Measurements from ENCODE around the gene LKAAEAR1. TPM values are rescaled to one million over a fixed set of nuclear protein-coding genes. Genes with fewer than 3 reads are reported as not detected.
"Not testable (repeated sequence)": the region's sequence is repeated elsewhere in the genome, so short reads cannot be mapped to it uniquely, and the experiment has no call there.

LKAAEAR1 gene
- total and polyA plus RNA-seq, 8 donors, result 0.22 to 0.24 TPM; not detected in 6

- ATAC-seq (no peak), DNase-seq (no peak), FAIRE-seq (no peak)
- Histone ChIP-seq H3K4me3 (no peak overlapping the region), H3K36me3 (no peaks in the 10 kb centered on the region), H3K9me3 (no peaks in the 10 kb centered on the region), H3K27ac (no peak overlapping the region), H3K27me3 (no peaks in the 10 kb centered on the region), H3K4me1 (no peaks in the 10 kb centered on the region)
- WGBS, 2 donors, result 48 to 71% methylated on average over 9 of the region's 9 CpGs
- TF ChIP-seq, protein P1, sequence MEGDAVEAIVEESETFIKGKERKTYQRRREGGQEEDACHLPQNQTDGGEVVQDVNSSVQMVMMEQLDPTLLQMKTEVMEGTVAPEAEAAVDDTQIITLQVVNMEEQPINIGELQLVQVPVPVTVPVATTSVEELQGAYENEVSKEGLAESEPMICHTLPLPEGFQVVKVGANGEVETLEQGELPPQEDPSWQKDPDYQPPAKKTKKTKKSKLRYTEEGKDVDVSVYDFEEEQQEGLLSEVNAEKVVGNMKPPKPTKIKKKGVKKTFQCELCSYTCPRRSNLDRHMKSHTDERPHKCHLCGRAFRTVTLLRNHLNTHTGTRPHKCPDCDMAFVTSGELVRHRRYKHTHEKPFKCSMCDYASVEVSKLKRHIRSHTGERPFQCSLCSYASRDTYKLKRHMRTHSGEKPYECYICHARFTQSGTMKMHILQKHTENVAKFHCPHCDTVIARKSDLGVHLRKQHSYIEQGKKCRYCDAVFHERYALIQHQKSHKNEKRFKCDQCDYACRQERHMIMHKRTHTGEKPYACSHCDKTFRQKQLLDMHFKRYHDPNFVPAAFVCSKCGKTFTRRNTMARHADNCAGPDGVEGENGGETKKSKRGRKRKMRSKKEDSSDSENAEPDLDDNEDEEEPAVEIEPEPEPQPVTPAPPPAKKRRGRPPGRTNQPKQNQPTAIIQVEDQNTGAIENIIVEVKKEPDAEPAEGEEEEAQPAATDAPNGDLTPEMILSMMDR (IDR thresholded peaks at IDR 0.05), result no peak
- intact Hi-C loops (cut with DNase I), result no loop called here
Measured at GRCh38 chr20:64093013-64093503, 8.9 kb upstream of the LKAAEAR1 start.

GRCh38 chr20:64092258-64093012 lies 8.2 kb upstream of the LKAAEAR1 start:
- Histone ChIP-seq H3K36me3 (no peaks in the 10 kb centered on the region), H3K27me3 (no peaks in the 10 kb centered on the region), H3K27ac (no peak overlapping the region), H3K4me3 (no peak overlapping the region), H3K4me1 (no peaks in the 10 kb centered on the region), H3K9me3 (no peaks in the 10 kb centered on the region)
- DNase-seq (no peak), FAIRE-seq (no peak), ATAC-seq (no peak)
- 39 to 52% methylated on average over 27 of the region's 27 CpGs for WGBS, 2 donors
- TF ChIP-seq, protein P1 (IDR thresholded peaks at IDR 0.05), result no peak
- intact Hi-C loops (cut with DNase I), result no loop called here

DNA sequence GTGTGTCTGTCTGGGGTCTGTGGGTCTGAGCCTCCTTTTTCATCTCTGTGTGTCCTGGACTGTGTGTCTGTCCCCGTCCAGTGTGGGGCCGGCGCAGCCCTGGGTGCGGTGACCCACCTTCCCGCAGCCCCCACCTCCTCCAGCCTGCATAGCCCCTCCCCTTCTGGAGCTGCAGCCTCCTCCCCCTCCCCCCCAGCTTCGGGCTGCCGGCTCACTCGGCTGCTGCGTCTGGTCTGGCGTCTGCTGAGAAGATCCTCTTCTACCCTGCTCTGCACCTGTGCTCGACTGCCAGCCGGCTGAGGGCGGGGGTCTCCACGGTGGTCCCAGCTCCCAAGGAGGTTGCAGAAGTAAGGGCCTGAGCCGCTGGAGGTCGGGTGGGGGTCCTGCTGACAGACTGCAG lies 7.6 kb upstream of the LKAAEAR1 start:
- Histone ChIP-seq H3K27me3 (no peaks in the 10 kb centered on the region), H3K4me3 (no peak overlapping the region), H3K27ac (no peak overlapping the region), H3K9me3 (no peaks in the 10 kb centered on the region), H3K36me3 (no peaks in the 10 kb centered on the region), H3K4me1 (no peaks in the 10 kb centered on the region)
- FAIRE-seq (no peak), ATAC-seq (no peak), DNase-seq (no peak)
- TF ChIP-seq, protein P1 (IDR thresholded peaks at IDR 0.05), result no peak
- intact Hi-C loops (cut with DNase I), result no loop called here
- 26 to 29% methylated on average over 16 of the region's 16 CpGs for WGBS, 2 donors

- Histone ChIP-seq H3K36me3 (no peaks in the 10 kb centered on the region), H3K27me3 (no peaks in the 10 kb centered on the region), H3K9me3 (no peaks in the 10 kb centered on the region), H3K4me3 (no peak overlapping the region), H3K27ac (no peak overlapping the region), H3K4me1 (no peaks in the 10 kb centered on the region)
- WGBS, 2 donors, result 63 to 77% methylated on average over 19 of the region's 19 CpGs
- intact Hi-C loops (cut with DNase I), result no loop called here
- no peak for FAIRE-seq
- ATAC-seq, result no peak
- no peak for DNase-seq
- TF ChIP-seq, protein P1 (IDR thresholded peaks at IDR 0.05), result no peak
Measured at GRCh38 chr20:64091340-64091739, 7.1 kb upstream of the LKAAEAR1 start.

- no peak overlapping the region for H3K4me3 ChIP-seq
- no peaks in the 10 kb centered on the region for H3K27me3 ChIP-seq
- FAIRE-seq, result no peak
- no peaks in the 10 kb centered on the region for H3K9me3 ChIP-seq
- no peaks in the 10 kb centered on the region for H3K4me1 ChIP-seq
- H3K27ac ChIP-seq, result no peak overlapping the region
- no peaks in the 10 kb centered on the region for H3K36me3 ChIP-seq
- no peak for DNase-seq
- intact Hi-C loops (cut with DNase I), result no loop called here
- WGBS, 2 donors, result 54 to 58% methylated on average over 10 of the region's 10 CpGs
- TF ChIP-seq, protein P1 (IDR thresholded peaks at IDR 0.05), result no peak
- ATAC-seq, result no peak
Measured at GRCh38 chr20:64090165-64090564, 6.0 kb upstream of the LKAAEAR1 start.

- H3K36me3 ChIP-seq; H3K9me3 ChIP-seq; H3K27ac ChIP-seq; DNase-seq; FAIRE-seq; H3K27me3 ChIP-seq; intact Hi-C loops (cut with DNase I); ATAC-seq; H3K4me3 ChIP-seq; H3K4me1 ChIP-seq: not testable (repeated sequence)
Measured at GRCh38 chr20:64088586-64088985, 4.4 kb upstream of the LKAAEAR1 start.

DNA sequence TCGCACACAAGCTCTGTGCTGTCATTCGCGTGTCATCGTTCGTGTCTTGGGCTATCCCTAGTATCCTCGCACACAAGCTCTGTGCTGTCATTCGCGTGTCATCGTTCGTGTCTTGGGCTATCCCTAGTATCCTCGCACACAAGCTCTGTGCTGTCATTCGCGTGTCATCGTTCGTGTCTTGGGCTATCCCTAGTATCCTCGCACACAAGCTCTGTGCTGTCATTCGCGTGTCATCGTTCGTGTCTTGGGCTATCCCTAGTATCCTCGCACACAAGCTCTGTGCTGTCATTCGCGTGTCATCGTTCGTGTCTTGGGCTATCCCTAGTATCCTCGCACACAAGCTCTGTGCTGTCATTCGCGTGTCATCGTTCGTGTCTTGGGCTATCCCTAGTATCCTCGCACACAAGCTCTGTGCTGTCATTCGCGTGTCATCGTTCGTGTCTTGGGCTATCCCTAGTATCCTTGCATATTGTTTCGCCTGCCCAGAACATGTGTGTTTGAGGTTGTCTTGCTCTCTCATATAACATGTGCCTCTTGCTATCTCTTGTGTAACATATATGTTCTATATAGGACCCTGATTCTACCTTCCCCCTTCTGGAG lies 3.1 kb upstream of the LKAAEAR1 start:
- H3K27me3 ChIP-seq; FAIRE-seq; DNase-seq; H3K27ac ChIP-seq; H3K36me3 ChIP-seq; H3K4me3 ChIP-seq; H3K9me3 ChIP-seq; ATAC-seq; H3K4me1 ChIP-seq; intact Hi-C loops (cut with DNase I): not testable (repeated sequence)
- 84 to 88% methylated on average over 6 of the region's 36 CpGs for WGBS, 2 donors
